ENCODE results near the gene EZR. TPM values are rescaled to one million over a fixed set of nuclear protein-coding genes. Genes with fewer than 3 reads are reported as not detected.
A peak's percentile ranks its signal among the peaks of the same experiment; 100 is the strongest.

Gene EZR
- total RNA-seq, 2 donors from 2014 or later: 257 to 424 TPM

DNA sequence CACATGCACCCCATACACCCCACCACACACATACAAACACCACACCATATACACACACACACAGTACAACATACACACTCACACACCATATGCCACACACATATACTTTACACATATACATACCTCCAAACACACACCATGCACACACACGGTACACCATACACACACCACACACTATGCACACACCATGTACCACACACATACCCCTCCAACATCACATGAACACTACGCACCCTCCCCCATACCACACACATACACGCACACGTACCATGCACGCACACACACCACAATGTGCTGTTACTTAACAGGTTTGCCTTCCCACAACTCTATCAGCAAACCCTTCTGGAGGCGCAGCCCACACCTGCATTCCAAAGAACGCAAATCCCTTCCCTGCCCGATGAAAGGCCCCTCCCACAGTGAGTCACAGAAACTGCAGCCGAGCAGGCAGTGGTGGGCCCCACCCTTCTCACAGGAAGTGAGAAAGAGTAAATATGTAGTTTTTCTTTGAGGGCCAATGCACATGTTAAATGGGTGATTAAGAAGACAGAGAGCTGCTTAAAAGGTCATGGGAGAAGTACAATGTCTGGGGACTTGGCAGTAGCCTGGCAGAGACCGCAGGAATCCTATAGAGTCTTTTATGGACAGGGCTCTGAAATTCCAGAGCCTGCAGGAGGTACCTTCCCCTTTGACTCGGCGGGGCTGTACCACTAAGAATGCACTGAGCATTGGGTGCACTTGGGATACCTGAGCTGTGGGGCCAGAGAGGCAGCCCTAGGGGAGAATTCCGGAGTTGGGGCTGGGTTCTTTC, 34.1 kb upstream of the EZR start:
- intact Hi-C loops (cut with DNase I): no loop called here
- H3K4me1 ChIP-seq: peaks cover 8% of the 10 kb centered on the region
- H3K9ac ChIP-seq (ENCODE audit: low read depth in 2 of 2, low read length in 2 of 2): peak overlapping the region; percentile 51 to 80
- no peaks in the 10 kb centered on the region for H3K9me3 ChIP-seq
- peak overlapping the region; percentile 77 for H3K27ac ChIP-seq
- TF ChIP-seq, protein P1, sequence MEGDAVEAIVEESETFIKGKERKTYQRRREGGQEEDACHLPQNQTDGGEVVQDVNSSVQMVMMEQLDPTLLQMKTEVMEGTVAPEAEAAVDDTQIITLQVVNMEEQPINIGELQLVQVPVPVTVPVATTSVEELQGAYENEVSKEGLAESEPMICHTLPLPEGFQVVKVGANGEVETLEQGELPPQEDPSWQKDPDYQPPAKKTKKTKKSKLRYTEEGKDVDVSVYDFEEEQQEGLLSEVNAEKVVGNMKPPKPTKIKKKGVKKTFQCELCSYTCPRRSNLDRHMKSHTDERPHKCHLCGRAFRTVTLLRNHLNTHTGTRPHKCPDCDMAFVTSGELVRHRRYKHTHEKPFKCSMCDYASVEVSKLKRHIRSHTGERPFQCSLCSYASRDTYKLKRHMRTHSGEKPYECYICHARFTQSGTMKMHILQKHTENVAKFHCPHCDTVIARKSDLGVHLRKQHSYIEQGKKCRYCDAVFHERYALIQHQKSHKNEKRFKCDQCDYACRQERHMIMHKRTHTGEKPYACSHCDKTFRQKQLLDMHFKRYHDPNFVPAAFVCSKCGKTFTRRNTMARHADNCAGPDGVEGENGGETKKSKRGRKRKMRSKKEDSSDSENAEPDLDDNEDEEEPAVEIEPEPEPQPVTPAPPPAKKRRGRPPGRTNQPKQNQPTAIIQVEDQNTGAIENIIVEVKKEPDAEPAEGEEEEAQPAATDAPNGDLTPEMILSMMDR (IDR thresholded peaks at IDR 0.05): no peak
- no peaks in the 10 kb centered on the region for H3K36me3 ChIP-seq
- H3K4me3 ChIP-seq: no peak overlapping the region
- DNase-seq: peak; percentile 95
- no peaks in the 10 kb centered on the region for H3K27me3 ChIP-seq

DNA sequence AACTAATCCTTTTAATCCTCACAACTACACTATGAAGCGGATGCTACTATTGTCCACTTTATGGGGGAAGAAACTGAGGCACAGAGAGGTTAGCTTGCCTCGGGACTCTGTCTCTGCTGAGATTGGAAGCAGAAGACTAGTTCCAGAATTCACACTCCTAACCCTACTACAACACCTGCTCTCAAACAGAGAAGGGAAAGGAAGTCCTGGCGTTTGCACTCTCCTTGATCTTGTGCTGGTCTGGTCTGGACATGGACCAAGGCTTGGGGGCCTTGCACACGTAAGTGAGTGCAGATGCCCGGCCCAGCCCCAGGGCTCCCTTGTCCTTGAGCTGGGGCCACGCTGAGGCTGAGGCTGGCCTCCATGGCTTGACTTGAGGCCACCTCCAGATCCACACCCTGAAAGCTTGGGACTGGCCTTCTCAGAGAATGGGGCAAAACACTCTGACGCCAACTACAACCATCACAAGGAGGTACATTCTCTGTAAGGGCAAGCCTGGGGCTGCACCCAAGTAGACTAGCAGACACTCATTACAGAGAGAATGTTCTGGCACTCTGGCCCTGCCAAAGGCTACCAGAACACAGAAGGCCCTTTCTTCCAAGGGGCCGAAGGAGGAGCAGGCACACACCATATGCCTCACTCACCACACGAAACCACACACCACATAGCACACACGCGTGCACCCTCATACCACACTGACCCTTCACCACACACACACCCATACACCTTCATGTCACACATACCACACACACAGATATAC, 33.3 kb upstream of the EZR start:
- Histone ChIP-seq H3K27ac (peak overlapping the region; percentile 77), H3K9me3 (no peaks in the 10 kb centered on the region), H3K36me3 (no peaks in the 10 kb centered on the region), H3K4me1 (peaks cover 8% of the 10 kb centered on the region), H3K4me3 (no peak overlapping the region), H3K9ac (ENCODE audit: low read depth in 2 of 2, low read length in 2 of 2) (peak overlapping the region in 1 of 2 donors; percentile 80), H3K27me3 (no peaks in the 10 kb centered on the region)
- peak; percentile 28 for DNase-seq
- intact Hi-C loops (cut with DNase I): no loop called here
- TF ChIP-seq, protein P1 (IDR thresholded peaks at IDR 0.05): no peak

DNA sequence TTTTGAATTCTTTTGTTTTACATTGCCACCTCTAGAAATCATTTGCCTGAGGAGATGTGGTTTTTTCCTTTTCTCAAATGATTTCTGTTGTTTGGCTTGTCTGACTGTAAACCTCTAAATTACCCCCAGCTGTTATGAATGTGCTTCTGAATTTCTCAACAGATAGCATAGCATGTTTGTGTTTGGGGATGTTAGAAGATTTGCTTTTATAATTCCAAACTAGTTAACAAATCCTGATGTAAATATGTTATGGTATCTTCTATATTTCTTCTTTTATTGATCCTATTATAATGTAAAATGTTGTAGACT, 31.6 kb upstream of the EZR start:
- Histone ChIP-seq H3K9ac (ENCODE audit: low read depth in 2 of 2, low read length in 2 of 2) (peak overlapping the region in 1 of 2 donors; percentile 62), H3K27me3 (no peaks in the 10 kb centered on the region), H3K36me3 (no peaks in the 10 kb centered on the region), H3K4me3 (no peak overlapping the region), H3K9me3 (no peaks in the 10 kb centered on the region), H3K4me1 (peaks cover 8% of the 10 kb centered on the region), H3K27ac (peak overlapping the region; percentile 91)
- no peak for DNase-seq
- intact Hi-C loops (cut with DNase I): no loop called here
- TF ChIP-seq, protein P1 (IDR thresholded peaks at IDR 0.05): no peak

DNA sequence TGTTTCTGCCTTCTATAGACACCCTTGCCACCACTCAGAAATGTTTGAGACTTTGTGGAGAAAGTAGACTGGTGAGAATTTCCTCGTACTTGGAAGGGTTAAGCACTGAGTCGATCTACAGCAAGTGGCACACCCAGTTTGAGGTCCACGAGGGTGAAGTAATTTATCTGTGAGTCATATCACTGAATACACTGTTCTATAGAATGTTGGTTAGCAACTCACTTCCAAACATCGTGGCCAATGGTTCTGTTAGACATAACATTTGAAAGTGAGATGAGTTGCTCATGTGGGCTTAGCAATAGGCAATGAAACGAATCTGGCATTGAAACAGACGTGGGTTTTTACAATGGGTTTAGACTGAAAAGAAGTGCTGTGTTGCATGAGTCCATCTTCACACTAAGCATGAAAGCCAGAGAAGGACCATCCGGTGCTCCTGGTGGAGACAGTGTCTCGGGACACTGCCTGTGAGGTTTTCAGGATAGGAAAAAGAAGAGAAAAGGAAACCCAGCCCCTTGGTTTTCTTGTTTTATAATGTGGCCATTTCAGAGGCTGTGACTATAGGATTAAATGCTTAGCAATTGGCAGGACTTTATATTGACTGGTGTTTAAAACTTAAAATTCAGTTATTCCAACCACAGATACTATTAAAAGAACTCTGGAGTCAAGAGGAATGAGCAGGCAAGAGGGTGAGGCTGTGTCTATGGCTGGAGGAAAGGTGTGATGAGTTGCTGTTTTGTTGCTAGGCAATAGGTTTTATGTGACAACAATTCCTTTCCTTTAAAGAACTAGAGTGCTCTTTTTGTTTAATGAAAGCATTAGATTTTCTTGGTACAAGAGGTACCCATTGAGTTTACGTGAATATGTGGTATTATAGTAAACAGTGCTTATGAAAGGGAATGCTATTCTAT, 31.0 kb upstream of the EZR start:
- Histone ChIP-seq H3K27me3 (no peaks in the 10 kb centered on the region), H3K9me3 (no peaks in the 10 kb centered on the region), H3K4me1 (peaks cover 8% of the 10 kb centered on the region), H3K9ac (ENCODE audit: low read depth in 2 of 2, low read length in 2 of 2) (peak overlapping the region in 1 of 2 donors; percentile 62), H3K4me3 (no peak overlapping the region), H3K27ac (peak overlapping the region; percentile 91), H3K36me3 (no peaks in the 10 kb centered on the region)
- DNase-seq: peak; percentile 79
- intact Hi-C loops (cut with DNase I): no loop called here
- TF ChIP-seq, protein P1 (IDR thresholded peaks at IDR 0.05): no peak

DNA sequence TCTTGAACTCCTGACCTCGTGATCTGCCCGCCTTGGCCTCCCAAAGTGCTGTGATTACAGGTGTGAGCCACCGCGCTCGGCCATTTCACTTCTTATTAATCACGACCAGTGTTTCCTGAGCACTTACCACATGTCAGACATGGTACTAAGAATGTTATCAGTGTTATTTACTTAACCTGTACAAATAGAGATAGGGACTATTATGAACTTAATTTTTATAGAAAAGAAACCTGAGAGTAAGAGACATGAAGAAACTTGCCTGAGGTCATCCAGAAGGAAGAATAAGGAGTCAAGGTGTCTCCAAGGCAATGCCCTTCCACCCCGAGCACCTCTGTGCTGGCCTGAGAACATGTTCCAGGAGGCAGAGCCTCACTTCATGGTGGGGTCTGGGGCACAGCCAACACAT, 29.3 kb upstream of the EZR start:
- no peak overlapping the region for H3K27ac ChIP-seq
- H3K27me3 ChIP-seq: no peaks in the 10 kb centered on the region
- H3K36me3 ChIP-seq: no peaks in the 10 kb centered on the region
- no peaks in the 10 kb centered on the region for H3K9me3 ChIP-seq
- DNase-seq: no peak
- intact Hi-C loops (cut with DNase I): no loop called here
- H3K4me3 ChIP-seq: no peak overlapping the region
- H3K9ac ChIP-seq (ENCODE audit: low read depth in 2 of 2, low read length in 2 of 2): no peak overlapping the region
- peaks cover 1% of the 10 kb centered on the region for H3K4me1 ChIP-seq
- TF ChIP-seq, protein P1 (IDR thresholded peaks at IDR 0.05): no peak

Data from colonic mucosa (tissue), 4 donors.